Endothelial cell of umbilical vein (primary cell): ENCODE measurements around the gene FAM209B. TPM values are rescaled to one million over a fixed set of nuclear protein-coding genes. Genes with fewer than 3 reads are reported as not detected.

Source experiments
- BruUV-seq: library from RNA; stranded (reverse); fragments of 400-500 nt; replicated peaks from 2 replicates; lab custom pipeline; 2021; lab: Mats Ljungman, UMichigan
- CTCF ChIA-PET: fragments of 300-600, 350-600 bp; sonication (Branson Sonifier 250); formaldehyde crosslinking; loops from one replicate; lab custom pipeline; 2021; ENCODE audit warnings: antibody characterized with exemption, inconsistent platforms; lab: Charles Lee
- POLR2A ChIA-PET: fragments of 300-600, 350-600 bp; sonication (Branson Sonifier 250); formaldehyde crosslinking; loops from one replicate; lab custom pipeline; 2021; ENCODE audit warnings: antibody characterized with exemption, inconsistent platforms; lab: Charles Lee
- DNase-seq: peaks from one replicate; pipeline ENCODE4 v3.0.0-alpha.2; 2011; ENCODE audit warnings: low read depth, low spot score
- FAIRE-seq: peaks from 2 replicates; lab custom pipeline; 2011; peaks lifted over from hg19 to GRCh38; lab: Jason Lieb, UNC
- H2AFZ ChIP-seq: 2 replicates; pipeline ENCODE4 v1.6.0; 2012; ENCODE audit warnings: low read depth, low read length, control low read depth, inconsistent platforms
- H3K27ac ChIP-seq: 2 replicates; pipeline ENCODE4 v1.5.1; 2011; ENCODE audit warnings: low read depth, mild to moderate bottlenecking, control low read depth, low read length, moderate library complexity; ENCODE audit not compliant: insufficient read depth
- H3K27me3 ChIP-seq, 2 experiments: 2 replicates each; pipeline versions ENCODE4 v1.6.0 to v1.6.1; 2011; ENCODE audit warnings: low read length in 2 of 2, mixed read lengths in 1 of 2; ENCODE audit not compliant: control insufficient read depth in 2 of 2, insufficient read depth in 2 of 2
- H3K36me3 ChIP-seq, 2 experiments: 2 replicates in 1 of 2; 3 replicates in 1 of 2; pipeline ENCODE4 v1.5.1; 2011; ENCODE audit warnings: low read length in 2 of 2, mild to moderate bottlenecking in 1 of 2, moderate library complexity in 1 of 2; ENCODE audit not compliant: control insufficient read depth in 2 of 2, insufficient read depth in 2 of 2; ENCODE audit errors: extremely low read depth in 1 of 2
- H3K4me1 ChIP-seq: 3 replicates; pipeline ENCODE4 v1.5.1; 2011; ENCODE audit warnings: mild to moderate bottlenecking, low read length; ENCODE audit not compliant: control insufficient read depth, insufficient read depth; ENCODE audit errors: extremely low read depth
- H3K4me2 ChIP-seq: 2 replicates; pipeline ENCODE4 v1.6.1; 2011; ENCODE audit warnings: low read length, control low read depth, mixed read lengths; ENCODE audit not compliant: insufficient read depth
- H3K4me3 ChIP-seq, 3 experiments: fragments of 200-600 bp in 1 of 3; sonication (generic), shearing (Covaris generic) in 1 of 3; replicated peaks in 1 of 3; 2 replicates each; pipeline ENCODE4 v1.5.1; 2011 to 2016; ENCODE audit warnings: control low read depth in 3 of 3, low read length in 3 of 3, mild to moderate bottlenecking in 2 of 3, inconsistent platforms in 1 of 3, low read depth in 1 of 3, moderate library complexity in 1 of 3; ENCODE audit not compliant: insufficient read depth in 1 of 3
- H3K79me2 ChIP-seq: 2 replicates; pipeline ENCODE4 v1.6.0; 2012; ENCODE audit warnings: low read length, inconsistent platforms; ENCODE audit not compliant: control insufficient read depth, insufficient read depth
- H3K9ac ChIP-seq: replicated peaks from 2 replicates; pipeline ENCODE3; 2011; ENCODE audit warnings: low read length, control low read depth; ENCODE audit not compliant: insufficient read depth; ENCODE audit errors: extremely low read depth
- H3K9me1 ChIP-seq: replicated peaks from 3 replicates; pipeline ENCODE4 v1.6.0; 2011; ENCODE audit warnings: mild to moderate bottlenecking, low read length; ENCODE audit not compliant: control insufficient read depth, insufficient read depth; ENCODE audit errors: extremely low read depth
- H3K9me3 ChIP-seq: replicated peaks from 2 replicates; pipeline ENCODE4 v1.5.1; 2012; ENCODE audit warnings: low read length, inconsistent platforms; ENCODE audit not compliant: control insufficient read depth, insufficient read depth
- H4K20me1 ChIP-seq: replicated peaks from 2 replicates; pipeline ENCODE3; 2011; ENCODE audit warnings: mild to moderate bottlenecking, low read length; ENCODE audit not compliant: control insufficient read depth, insufficient read depth; ENCODE audit errors: extremely low read depth
- EZH2 ChIP-seq: IDR thresholded peaks from 2 replicates; pipeline ENCODE4 v1.6.1; 2012; ENCODE audit warnings: borderline replicate concordance, low read depth, mild to moderate bottlenecking, moderate library complexity, low read length, inconsistent platforms; ENCODE audit not compliant: severe bottlenecking
- FOS ChIP-seq: IDR thresholded peaks from 2 replicates; pipeline ENCODE4 v1.6.1; 2011; ENCODE audit warnings: mild to moderate bottlenecking, low read length, moderate library complexity, borderline replicate concordance; ENCODE audit not compliant: insufficient read depth
- GATA2 ChIP-seq: IDR thresholded peaks from 2 replicates; pipeline ENCODE4 v1.7.0; 2011; ENCODE audit warnings: low read depth, mild to moderate bottlenecking, moderate library complexity, mixed read lengths, low read length; ENCODE audit not compliant: insufficient read length, insufficient read depth
- JUN ChIP-seq: IDR thresholded peaks from 2 replicates; pipeline ENCODE4 v1.6.1; 2011; ENCODE audit warnings: borderline replicate concordance, low read depth; ENCODE audit not compliant: insufficient read length, insufficient read depth
- MYC ChIP-seq: IDR thresholded peaks from one replicate; pipeline ENCODE4 v1.6.1; 2011; ENCODE audit warnings: mild to moderate bottlenecking, low read depth, low read length
- POLR2A ChIP-seq: IDR thresholded peaks from 2 replicates; pipeline ENCODE4 v1.6.1; 2012; ENCODE audit warnings: low read depth, mild to moderate bottlenecking, control low read depth, low read length
- POLR2AphosphoS5 ChIP-seq: IDR thresholded peaks from 2 replicates; pipeline ENCODE4 v1.6.1; 2012; ENCODE audit warnings: low read depth, mild to moderate bottlenecking, control low read depth, low read length, moderate library complexity; ENCODE audit not compliant: insufficient read depth
- dilution Hi-C: fragments of 300-500 bp; cut with MboI; formaldehyde crosslinking; loops from one replicate; pipeline ENCODE4 v1.15.0; 2019; ENCODE audit warnings: low sequenced_read_pairs; ENCODE audit not compliant: extremely low pct_ligation_motif_present
- intact Hi-C: fragments of 100-400 bp; cut with micrococcal nuclease; formaldehyde crosslinking; loops from one replicate; pipeline ENCODE4 v1.10.0; 2022
- polyA plus RNA-seq, 4 experiments: library from polyadenylated mRNA; depleted of rRNA in 3 of 4; stranded (reverse) in 3 of 4; unstranded in 1 of 4; fragments of >200 nt; gene quantifications; 2 replicates each; pipeline versions ENCODE4 v1.2.1 to v1.2.3, GENCODE V29; 2011 to 2012; ENCODE audit warnings: missing spikeins in 1 of 4
- total RNA-seq: library from RNA; stranded (reverse); gene quantifications from 2 replicates; pipeline ENCODE4 v1.2.3, GENCODE V29; 2021
- TF ChIP-seq, protein P1 (sequence below): IDR thresholded peaks from 2 replicates; pipeline ENCODE4 v1.6.1; 2011; ENCODE audit not compliant: insufficient read depth, insufficient read length
- TF ChIP-seq, protein P2 (sequence below), 2 donors: IDR thresholded peaks; 1 replicate in 1 of 2; 2 replicates in 1 of 2; pipeline ENCODE4 v1.5.1; 2011; ENCODE audit warnings: low read length in 2 of 2, mild to moderate bottlenecking in 2 of 2, moderate library complexity in 2 of 2, control low read depth in 1 of 2, inconsistent platforms in 1 of 2, low read depth in 1 of 2; ENCODE audit not compliant: insufficient read depth in 1 of 2; ENCODE audit errors: extremely low read depth in 1 of 2

FAM209B gene
- total and polyA plus RNA-seq, 2 donors (not counting 3 experiments of a cell fraction or from before 2014, with no cell fraction given): 0.22 TPM; not detected in 1

DNA sequence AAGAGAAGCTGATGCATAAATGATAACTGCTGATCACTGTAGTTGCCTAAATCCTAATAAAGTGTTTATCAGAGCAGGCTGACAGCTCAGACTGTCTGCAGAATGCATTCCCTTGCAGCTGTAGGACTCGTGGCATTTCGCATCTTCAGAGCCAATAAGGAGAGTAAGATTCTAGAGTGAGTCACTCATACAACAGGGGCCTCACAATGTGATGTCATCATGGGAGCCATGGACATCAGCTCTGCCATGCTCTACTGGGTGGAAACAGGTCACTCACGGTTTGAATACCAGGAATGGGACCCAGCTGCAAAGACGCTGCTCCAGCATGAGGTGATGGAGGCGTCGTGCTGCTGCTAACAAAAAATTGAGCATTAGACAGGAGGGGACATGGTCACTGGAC lies 7.4 kb downstream of the FAM209B start:
- dilution Hi-C loops: no loop called here
- Histone ChIP-seq H3K4me3 (no peak overlapping the region), H3K9ac (no peak overlapping the region), H3K9me3 (no peaks in the 10 kb centered on the region), H3K4me2 (no peak overlapping the region), H3K9me1 (no peaks in the 10 kb centered on the region), H2AFZ (no peak overlapping the region), H3K27me3 (no peaks in the 10 kb centered on the region), H3K4me1 (no peaks in the 10 kb centered on the region), H4K20me1 (no peaks in the 10 kb centered on the region), H3K79me2 (no peaks in the 10 kb centered on the region), H3K36me3 (no peaks in the 10 kb centered on the region), H3K27ac (no peak overlapping the region)
- intact Hi-C loops: no loop called here
- DNase-seq: no peak
- CTCF ChIA-PET: interaction anchor here (3.3 kb wide), 1 partner anchor 10 kb away, joined by 14 read pairs; no protein-coding TSS in a partner anchor
- BruUV-seq: no TSS peak
- POLR2A ChIA-PET: no interaction called here
- no peak for TF ChIP-seq GATA2
- TF ChIP-seq FOS: no peak
- no peak for TF ChIP-seq POLR2AphosphoS5
- TF ChIP-seq, protein P1, sequence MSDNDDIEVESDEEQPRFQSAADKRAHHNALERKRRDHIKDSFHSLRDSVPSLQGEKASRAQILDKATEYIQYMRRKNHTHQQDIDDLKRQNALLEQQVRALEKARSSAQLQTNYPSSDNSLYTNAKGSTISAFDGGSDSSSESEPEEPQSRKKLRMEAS: no peak
- TF ChIP-seq, protein P2, sequence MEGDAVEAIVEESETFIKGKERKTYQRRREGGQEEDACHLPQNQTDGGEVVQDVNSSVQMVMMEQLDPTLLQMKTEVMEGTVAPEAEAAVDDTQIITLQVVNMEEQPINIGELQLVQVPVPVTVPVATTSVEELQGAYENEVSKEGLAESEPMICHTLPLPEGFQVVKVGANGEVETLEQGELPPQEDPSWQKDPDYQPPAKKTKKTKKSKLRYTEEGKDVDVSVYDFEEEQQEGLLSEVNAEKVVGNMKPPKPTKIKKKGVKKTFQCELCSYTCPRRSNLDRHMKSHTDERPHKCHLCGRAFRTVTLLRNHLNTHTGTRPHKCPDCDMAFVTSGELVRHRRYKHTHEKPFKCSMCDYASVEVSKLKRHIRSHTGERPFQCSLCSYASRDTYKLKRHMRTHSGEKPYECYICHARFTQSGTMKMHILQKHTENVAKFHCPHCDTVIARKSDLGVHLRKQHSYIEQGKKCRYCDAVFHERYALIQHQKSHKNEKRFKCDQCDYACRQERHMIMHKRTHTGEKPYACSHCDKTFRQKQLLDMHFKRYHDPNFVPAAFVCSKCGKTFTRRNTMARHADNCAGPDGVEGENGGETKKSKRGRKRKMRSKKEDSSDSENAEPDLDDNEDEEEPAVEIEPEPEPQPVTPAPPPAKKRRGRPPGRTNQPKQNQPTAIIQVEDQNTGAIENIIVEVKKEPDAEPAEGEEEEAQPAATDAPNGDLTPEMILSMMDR (IDR thresholded peaks at IDR 0.05; ENCODE audit: extremely low read depth in 1 of 2, insufficient read depth in 1 of 2, low read depth in 1 of 2, low read length in 2 of 2): no peak
- no peak for TF ChIP-seq JUN
- TF ChIP-seq EZH2: no peak
- TF ChIP-seq MYC: no peak
- TF ChIP-seq POLR2A: no peak
- FAIRE-seq: no peak
